Ramos (cell line): ENCODE data around the gene SBNO2.
"Not testable (repeated sequence)": the region's sequence is repeated elsewhere in the genome, so short reads cannot be mapped to it uniquely, and the experiment has no call there.

ENCODE experiments used
- in situ Hi-C: fragments of 300-500 bp; cut with MboI; formaldehyde crosslinking; loops from one replicate; pipeline ENCODE4 v1.14.3; 2022; ENCODE audit warnings: low sequenced_read_pairs; ENCODE audit not compliant: unreplicated experiment

Gene SBNO2

GRCh38 chr19:1206864-1207450 is 32.9 kb upstream of the SBNO2 start:
- in situ Hi-C loops = no loop called here

- in situ Hi-C loops = no loop called here
These were observed 32.2 kb upstream of the SBNO2 start for GRCh38 chr19:1206150-1206863.

- in situ Hi-C loops = no loop called here
These were observed 31.3 kb upstream of the SBNO2 start, which contains the start of gene STK11 for GRCh38 chr19:1205114-1206099. STK11 (plus strand) TSS chr19:1205778; CDS start chr19:1206914, 1,136 bp downstream.

- in situ Hi-C loops = not testable (repeated sequence)
These were observed 26.5 kb upstream of the SBNO2 start for GRCh38 chr19:1200614-1201013.

- in situ Hi-C loops = no loop called here
These were observed 25.5 kb upstream of the SBNO2 start for GRCh38 chr19:1199531-1199930.

- in situ Hi-C loops = no loop called here
These were observed 15.4 kb upstream of the SBNO2 start for GRCh38 chr19:1189419-1189818.

- in situ Hi-C loops = no loop called here
These were observed 9.6 kb upstream of the SBNO2 start for GRCh38 chr19:1183543-1184172.

- in situ Hi-C loops = no loop called here
These were observed 8.7 kb upstream of the SBNO2 start for GRCh38 chr19:1182727-1183126.

- in situ Hi-C loops = no loop called here
These were observed 8.0 kb upstream of the SBNO2 start for GRCh38 chr19:1182068-1182467.

GRCh38 chr19:1181606-1182005 is 7.5 kb upstream of the SBNO2 start:
- in situ Hi-C loops = no loop called here

GRCh38 chr19:1177322-1178114 is 3.5 kb upstream of the SBNO2 start:
- in situ Hi-C loops = no loop called here

- in situ Hi-C loops = no loop called here
These were observed 766 bp downstream of the SBNO2 start for GRCh38 chr19:1173159-1173844.

- in situ Hi-C loops = no loop called here
These were observed 1.5 kb downstream of the SBNO2 start for GRCh38 chr19:1172353-1173158.

GRCh38 chr19:1171755-1172352 is 2.2 kb downstream of the SBNO2 start:
- in situ Hi-C loops = no loop called here

- in situ Hi-C loops = no loop called here
These were observed 2.9 kb downstream of the SBNO2 start for GRCh38 chr19:1170938-1171754.

- in situ Hi-C loops = no loop called here
These were observed 3.9 kb downstream of the SBNO2 start for GRCh38 chr19:1169921-1170885.
